GM04503 (cell line): ENCODE data around the gene SLC24A4.
A peak's percentile ranks its signal among the peaks of the same experiment; 100 is the strongest.

Experiments
- DNase-seq: peaks from one replicate; pipeline ENCODE4 v3.0.0-alpha.2; 2012; ENCODE audit warnings: low read depth

The SLC24A4 gene

DNA sequence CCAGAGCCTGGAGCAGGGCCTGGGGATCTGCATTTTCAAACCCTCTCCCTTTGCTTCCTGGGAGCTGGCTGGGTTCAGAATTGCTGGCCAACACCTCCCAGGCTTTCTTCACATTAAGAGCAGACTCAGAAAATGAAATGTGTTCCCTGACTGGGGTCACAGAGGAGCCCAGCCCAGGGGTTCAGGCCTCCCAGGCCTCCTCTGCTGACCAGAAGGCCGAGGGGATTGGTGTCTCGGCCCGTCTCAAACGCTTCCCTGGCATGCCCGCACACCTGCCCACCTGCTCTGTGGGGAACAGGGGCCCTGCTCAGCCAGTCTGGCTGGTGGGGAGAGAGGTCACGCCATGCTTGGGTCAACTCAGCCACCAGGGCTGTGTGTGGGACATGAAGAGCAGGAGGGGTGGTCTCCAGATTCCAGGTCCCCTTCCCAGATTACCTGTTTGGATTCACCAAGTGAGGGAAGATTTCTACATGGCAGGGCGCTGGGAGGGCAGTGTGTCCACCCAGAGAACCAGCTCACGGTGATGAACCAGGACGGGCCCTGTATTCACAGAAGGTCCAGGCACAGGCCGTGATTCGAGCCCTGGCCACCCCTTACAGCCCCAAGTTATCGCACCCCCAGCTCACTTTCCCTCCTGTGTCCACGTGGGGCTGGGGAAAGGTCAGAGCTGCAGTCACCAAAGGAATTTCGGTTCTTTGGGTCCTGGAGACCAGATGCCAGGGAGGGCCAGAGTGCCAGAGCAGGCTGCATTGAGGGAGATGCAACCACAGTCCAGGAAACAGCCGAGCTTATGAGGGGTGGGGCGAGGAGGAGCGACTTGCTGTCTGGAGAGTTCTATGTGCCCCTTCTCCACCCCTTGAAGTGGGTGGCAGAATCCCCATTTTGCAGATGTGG is 135.4 kb downstream of the SLC24A4 start:
- DNase-seq: no peak

- no peak for DNase-seq
Measured at GRCh38 chr14:92459030-92459949, 136.3 kb downstream of the SLC24A4 start.

- DNase-seq: no peak
Measured at GRCh38 chr14:92459950-92460421, 137.0 kb downstream of the SLC24A4 start.

GRCh38 chr14:92460541-92460915 is 137.6 kb downstream of the SLC24A4 start:
- no peak for DNase-seq

DNA sequence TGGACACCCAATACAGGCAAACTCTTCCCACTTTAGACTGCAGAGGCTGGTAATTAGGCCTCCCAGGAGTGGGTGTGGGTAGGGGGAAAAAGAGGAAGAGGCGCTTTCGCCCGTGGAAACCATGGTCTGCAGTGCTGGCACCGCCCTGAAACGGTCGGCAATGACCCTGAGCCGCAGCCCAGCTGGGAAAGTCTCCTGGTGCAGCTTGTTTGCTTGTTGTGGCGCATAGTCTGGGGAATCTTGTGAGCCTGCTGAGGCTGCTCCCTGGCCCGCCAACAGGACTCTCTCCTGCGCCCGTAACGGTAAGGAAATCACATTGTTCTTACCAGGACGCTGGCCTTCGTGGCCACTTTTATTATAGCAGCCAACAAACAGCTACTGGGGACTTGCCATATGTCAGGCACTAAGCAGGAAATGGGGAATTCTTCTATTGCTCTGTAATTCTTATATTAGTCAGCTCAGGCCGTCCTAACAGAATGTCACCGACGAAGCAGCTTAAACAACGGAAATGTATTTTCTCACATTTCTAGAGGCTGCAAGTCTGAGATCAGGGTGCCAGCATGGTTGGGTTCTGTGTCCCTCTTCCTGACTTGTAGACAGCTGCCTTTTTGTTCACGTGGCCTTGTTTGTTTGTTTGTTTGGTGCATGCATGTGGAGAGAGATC is 138.1 kb downstream of the SLC24A4 start:
- peak; percentile 56 for DNase-seq

- no peak for DNase-seq
Measured at GRCh38 chr14:92461891-92462290, 138.9 kb downstream of the SLC24A4 start.

DNA sequence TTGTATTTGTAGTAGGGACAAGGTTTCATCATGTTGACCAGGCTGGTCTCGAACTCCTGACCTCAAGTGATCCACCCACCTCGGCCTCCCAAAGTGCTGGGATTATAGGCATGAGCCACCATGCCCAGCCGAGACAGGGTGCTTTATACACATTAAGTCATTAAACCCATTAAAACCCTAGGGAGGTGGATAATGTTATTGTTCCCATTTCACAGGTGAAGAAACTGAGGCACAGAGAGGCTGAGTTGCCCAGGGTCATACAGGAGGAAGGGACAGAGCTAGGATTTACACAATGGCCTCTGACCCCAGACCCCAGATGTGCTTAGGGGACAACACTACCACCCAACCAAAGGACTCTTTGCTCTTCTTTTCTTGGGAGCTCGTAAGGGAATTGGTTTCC is 139.6 kb downstream of the SLC24A4 start:
- DNase-seq: no peak

GRCh38 chr14:92463141-92463540 is 140.2 kb downstream of the SLC24A4 start:
- no peak for DNase-seq

- DNase-seq: no peak
Measured at GRCh38 chr14:92464156-92464555, 141.2 kb downstream of the SLC24A4 start.

DNA sequence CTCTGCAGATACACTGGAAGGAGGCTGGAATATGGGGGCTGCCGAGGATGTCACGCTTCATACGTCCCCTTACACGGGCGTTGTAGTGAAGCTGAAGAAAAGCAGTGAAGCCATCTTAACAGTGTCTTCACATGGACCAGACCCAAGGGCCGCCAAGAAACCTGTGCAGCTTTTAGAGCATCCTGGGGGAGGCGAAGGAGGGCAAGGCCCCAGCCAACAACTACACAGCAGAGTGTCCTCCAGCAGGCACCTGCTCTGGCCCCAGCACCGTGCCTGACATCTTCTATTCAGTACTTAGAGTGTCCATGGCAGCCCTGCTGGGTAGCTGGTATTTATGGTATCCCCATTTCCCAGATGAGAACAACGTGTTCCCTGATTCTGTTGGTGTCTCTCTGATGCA is 141.8 kb downstream of the SLC24A4 start:
- DNase-seq: no peak

DNA sequence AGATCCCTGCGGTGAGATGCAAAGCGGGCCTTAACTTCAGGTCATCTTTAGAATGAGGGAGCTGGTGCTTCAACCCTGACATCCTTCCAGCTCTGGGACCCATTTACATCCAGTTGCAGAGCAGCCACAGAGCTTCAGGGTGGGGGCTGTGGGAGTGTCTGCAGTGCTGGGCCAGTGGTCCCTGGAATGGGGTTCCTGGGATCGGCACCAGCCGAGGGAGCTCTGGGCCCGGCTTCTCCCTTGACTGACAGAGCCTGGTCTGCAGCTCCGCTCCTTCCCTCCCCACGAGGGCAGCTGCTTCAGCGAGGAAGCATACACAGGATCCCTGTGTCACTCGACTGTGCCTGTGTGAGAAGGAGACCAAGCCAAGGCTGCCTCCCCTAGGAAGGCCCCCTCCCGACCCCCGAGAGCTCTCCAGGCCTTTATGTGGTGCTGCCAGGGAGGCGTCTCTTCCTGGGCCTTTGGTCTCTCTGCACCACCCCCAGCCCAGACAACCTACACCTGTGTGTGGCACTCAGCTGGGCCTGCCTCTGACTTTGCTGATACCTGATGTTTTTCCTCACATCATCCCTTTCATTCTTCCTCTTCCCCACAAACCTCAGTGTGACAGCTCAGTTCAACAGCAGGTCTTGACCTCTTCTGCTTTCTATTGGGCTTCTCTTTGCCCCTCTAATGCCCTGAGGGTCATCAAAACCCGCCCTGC is 142.5 kb downstream of the SLC24A4 start:
- DNase-seq: no peak

DNA sequence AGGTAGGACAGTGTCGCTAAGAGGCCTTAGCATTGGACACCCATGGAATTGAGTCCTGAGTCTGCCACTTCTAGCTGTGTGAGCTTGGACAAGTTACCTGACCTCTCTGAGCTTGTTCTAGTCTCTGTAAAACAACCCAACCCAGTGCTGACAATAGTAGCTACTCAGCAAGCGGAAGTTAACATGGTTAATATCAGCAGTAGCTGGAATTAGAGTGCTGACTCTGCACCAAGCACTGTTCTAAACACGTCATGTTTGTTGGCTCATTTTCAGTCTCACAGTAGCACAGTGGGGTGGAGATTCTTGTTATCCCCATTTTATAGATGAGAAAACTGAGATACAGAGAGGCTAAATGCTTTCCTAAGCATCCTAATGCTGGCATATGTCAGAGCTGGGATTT is 143.1 kb downstream of the SLC24A4 start:
- no peak for DNase-seq

- no peak for DNase-seq
Measured at GRCh38 chr14:92469515-92469914, 146.6 kb downstream of the SLC24A4 start.

DNA sequence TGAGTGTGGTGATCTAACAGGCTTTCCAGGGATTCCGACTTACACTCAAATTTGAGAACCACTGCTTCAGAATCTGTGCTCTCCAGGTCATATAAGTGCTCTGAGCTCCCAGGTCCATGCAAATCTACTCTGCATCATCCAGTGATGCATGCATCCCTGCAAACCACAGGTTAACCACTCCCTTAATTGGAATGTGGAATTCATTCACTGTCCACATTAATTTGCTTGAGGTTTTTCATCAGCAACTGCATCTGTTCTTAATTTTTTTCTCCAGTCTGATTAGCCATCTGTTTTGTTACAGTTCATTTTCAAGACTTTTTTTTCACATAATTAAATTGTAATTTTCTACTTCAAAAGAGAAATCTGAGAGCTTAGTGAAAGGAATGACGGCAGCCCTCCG is 147.2 kb downstream of the SLC24A4 start:
- DNase-seq: peak; percentile 76

- no peak for DNase-seq
Measured at GRCh38 chr14:92470811-92471210, 147.8 kb downstream of the SLC24A4 start.

GRCh38 chr14:92471919-92472318 is 149.0 kb downstream of the SLC24A4 start:
- peak; percentile 59 for DNase-seq

- no peak for DNase-seq
Measured at GRCh38 chr14:92472860-92473259, 149.9 kb downstream of the SLC24A4 start.

- peak; percentile 82 for DNase-seq
Measured at GRCh38 chr14:92473261-92473968, 150.4 kb downstream of the SLC24A4 start.

DNA sequence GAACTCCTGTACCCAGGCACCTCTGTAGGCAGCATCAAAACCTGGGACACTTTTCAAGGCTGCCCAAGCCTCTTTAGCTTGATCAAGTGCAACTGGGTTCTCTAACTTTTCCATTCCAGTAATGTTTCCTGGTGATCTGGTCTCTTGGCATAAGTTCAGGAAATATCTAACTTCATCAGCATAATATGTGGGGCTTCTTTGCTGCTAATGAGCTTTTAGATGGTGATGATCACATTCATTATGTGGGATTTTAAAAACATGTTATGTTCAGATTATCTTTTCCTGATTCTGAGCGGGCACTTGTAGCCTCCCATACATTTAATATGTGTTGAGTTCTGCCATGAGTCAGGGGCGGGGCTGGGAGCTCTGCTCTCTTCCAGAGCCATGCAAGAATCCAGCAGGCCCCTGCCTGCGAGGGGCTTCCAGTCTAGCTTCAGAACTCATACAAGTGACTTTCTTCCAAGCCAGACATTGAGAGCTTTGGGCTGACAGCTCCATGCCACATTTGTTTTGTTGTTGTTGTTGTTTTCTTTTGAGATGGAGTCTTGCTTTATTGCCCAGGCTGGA is 151.1 kb downstream of the SLC24A4 start:
- no peak for DNase-seq

- DNase-seq: no peak
Measured at GRCh38 chr14:92475037-92475436, 152.1 kb downstream of the SLC24A4 start.
